Measurements from ENCODE around the gene SLC25A11. TPM values are rescaled to one million over a fixed set of nuclear protein-coding genes. Genes with fewer than 3 reads are reported as not detected.
A peak's percentile ranks its signal among the peaks of the same experiment; 100 is the strongest.
"Not testable (repeated sequence)": the region's sequence is repeated elsewhere in the genome, so short reads cannot be mapped to it uniquely, and the experiment has no call there.

Gene SLC25A11
- total RNA-seq, 1 donor from 2014 or later: 72.2 TPM

GRCh38 chr17:4934173-4934979 lies 5.5 kb downstream of the SLC25A11 start:
- DNase-seq: no peak
- peaks cover 7% of the 10 kb centered on the region for H3K4me1 Mint-ChIP-seq (ENCODE audit: low read depth, unreplicated experiment)
- peaks cover 11% of the 10 kb centered on the region for H3K27me3 Mint-ChIP-seq (ENCODE audit: unreplicated experiment)
- H3K9me3 Mint-ChIP-seq (ENCODE audit: unreplicated experiment): peaks cover 5% of the 10 kb centered on the region
- H3K4me3 Mint-ChIP-seq (ENCODE audit: unreplicated experiment): no peak overlapping the region
- no peak overlapping the region for H3K27ac Mint-ChIP-seq (ENCODE audit: unreplicated experiment)
- TF ChIP-seq, protein P1, sequence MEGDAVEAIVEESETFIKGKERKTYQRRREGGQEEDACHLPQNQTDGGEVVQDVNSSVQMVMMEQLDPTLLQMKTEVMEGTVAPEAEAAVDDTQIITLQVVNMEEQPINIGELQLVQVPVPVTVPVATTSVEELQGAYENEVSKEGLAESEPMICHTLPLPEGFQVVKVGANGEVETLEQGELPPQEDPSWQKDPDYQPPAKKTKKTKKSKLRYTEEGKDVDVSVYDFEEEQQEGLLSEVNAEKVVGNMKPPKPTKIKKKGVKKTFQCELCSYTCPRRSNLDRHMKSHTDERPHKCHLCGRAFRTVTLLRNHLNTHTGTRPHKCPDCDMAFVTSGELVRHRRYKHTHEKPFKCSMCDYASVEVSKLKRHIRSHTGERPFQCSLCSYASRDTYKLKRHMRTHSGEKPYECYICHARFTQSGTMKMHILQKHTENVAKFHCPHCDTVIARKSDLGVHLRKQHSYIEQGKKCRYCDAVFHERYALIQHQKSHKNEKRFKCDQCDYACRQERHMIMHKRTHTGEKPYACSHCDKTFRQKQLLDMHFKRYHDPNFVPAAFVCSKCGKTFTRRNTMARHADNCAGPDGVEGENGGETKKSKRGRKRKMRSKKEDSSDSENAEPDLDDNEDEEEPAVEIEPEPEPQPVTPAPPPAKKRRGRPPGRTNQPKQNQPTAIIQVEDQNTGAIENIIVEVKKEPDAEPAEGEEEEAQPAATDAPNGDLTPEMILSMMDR (IDR thresholded peaks at IDR 0.05; ENCODE audit: partially characterized antibody, unreplicated experiment): no peak
- peaks cover 4% of the 10 kb centered on the region for H3K36me3 Mint-ChIP-seq (ENCODE audit: unreplicated experiment)

DNA sequence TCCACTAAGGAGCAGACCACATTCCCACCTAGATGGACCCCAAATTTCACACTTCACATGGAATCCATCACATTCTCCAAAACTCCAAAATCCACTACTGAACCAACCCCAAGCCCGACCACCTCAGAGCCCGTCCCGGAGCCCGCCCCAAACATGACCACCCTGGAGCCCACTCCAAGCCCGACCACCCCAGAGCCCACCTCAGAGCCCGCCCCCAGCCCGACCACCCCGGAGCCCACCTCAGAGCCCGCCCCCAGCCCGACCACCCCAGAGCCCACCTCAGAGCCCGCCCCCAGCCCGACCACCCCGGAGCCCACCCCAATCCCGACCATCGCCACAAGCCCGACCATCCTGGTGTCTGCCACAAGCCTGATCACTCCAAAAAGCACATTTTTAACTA lies 6.2 kb downstream of the SLC25A11 start:
- no peak overlapping the region for H3K27ac Mint-ChIP-seq (ENCODE audit: unreplicated experiment)
- peaks cover 4% of the 10 kb centered on the region for H3K9me3 Mint-ChIP-seq (ENCODE audit: unreplicated experiment)
- peaks cover 5% of the 10 kb centered on the region for H3K4me1 Mint-ChIP-seq (ENCODE audit: low read depth, unreplicated experiment)
- TF ChIP-seq, protein P1 (IDR thresholded peaks at IDR 0.05; ENCODE audit: partially characterized antibody, unreplicated experiment): no peak
- DNase-seq: no peak
- peaks cover 8% of the 10 kb centered on the region for H3K36me3 Mint-ChIP-seq (ENCODE audit: unreplicated experiment)
- H3K4me3 Mint-ChIP-seq (ENCODE audit: unreplicated experiment): no peak overlapping the region
- peaks cover 9% of the 10 kb centered on the region for H3K27me3 Mint-ChIP-seq (ENCODE audit: unreplicated experiment)

GRCh38 chr17:4932756-4933155 lies 7.1 kb downstream of the SLC25A11 start:
- peaks cover 8% of the 10 kb centered on the region for H3K27me3 Mint-ChIP-seq (ENCODE audit: unreplicated experiment)
- H3K9me3 Mint-ChIP-seq (ENCODE audit: unreplicated experiment): peaks cover 4% of the 10 kb centered on the region
- DNase-seq: no peak
- no peak overlapping the region for H3K27ac Mint-ChIP-seq (ENCODE audit: unreplicated experiment)
- peaks cover 8% of the 10 kb centered on the region for H3K36me3 Mint-ChIP-seq (ENCODE audit: unreplicated experiment)
- H3K4me3 Mint-ChIP-seq (ENCODE audit: unreplicated experiment): no peak overlapping the region
- no peaks in the 10 kb centered on the region for H3K4me1 Mint-ChIP-seq (ENCODE audit: low read depth, unreplicated experiment)
- TF ChIP-seq, protein P1 (IDR thresholded peaks at IDR 0.05; ENCODE audit: partially characterized antibody, unreplicated experiment): no peak

GRCh38 chr17:4931963-4932362 lies 7.9 kb downstream of the SLC25A11 start, which contains the start of gene GP1BA:
TSS of gene GP1BA (plus strand) at chr17:4932277. CDS start at chr17:4932605, 328 bp downstream.
- Mint-ChIP-seq H3K9me3 (ENCODE audit: unreplicated experiment) (peaks cover 4% of the 10 kb centered on the region), H3K4me3 (ENCODE audit: unreplicated experiment) (peak within 1 kb of the TSS; percentile 26), H3K27ac (ENCODE audit: unreplicated experiment) (peak within 1 kb of the TSS; percentile 64), H3K27me3 (ENCODE audit: unreplicated experiment) (peaks cover 8% of the 10 kb centered on the region), H3K36me3 (ENCODE audit: unreplicated experiment) (peaks cover 8% of the 10 kb centered on the region), H3K4me1 (ENCODE audit: low read depth, unreplicated experiment) (no peaks in the 10 kb centered on the region)
- TF ChIP-seq, protein P1 (IDR thresholded peaks at IDR 0.05; ENCODE audit: partially characterized antibody, unreplicated experiment): no peak
- DNase-seq: no peak

DNA sequence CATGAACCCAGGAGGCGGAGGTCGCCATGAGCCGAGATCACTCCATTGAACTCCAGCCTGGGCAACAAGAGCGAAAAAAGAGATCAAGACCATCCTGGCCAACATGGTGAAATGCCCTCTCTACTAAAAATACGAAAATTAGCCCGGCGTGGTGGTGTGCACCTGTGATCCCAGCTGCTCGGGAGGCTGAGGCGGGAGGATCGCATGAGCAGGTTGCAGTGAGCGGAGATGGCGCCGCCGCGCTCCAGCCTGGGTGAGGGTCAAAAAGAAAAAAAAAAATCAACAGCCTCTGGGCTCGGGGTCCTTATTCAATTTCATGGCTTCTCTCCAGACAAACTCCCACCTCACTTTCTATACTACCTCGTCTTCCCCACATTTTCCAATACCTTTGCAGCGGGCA lies 11.0 kb downstream of the SLC25A11 start:
- DNase-seq: no peak

DNA sequence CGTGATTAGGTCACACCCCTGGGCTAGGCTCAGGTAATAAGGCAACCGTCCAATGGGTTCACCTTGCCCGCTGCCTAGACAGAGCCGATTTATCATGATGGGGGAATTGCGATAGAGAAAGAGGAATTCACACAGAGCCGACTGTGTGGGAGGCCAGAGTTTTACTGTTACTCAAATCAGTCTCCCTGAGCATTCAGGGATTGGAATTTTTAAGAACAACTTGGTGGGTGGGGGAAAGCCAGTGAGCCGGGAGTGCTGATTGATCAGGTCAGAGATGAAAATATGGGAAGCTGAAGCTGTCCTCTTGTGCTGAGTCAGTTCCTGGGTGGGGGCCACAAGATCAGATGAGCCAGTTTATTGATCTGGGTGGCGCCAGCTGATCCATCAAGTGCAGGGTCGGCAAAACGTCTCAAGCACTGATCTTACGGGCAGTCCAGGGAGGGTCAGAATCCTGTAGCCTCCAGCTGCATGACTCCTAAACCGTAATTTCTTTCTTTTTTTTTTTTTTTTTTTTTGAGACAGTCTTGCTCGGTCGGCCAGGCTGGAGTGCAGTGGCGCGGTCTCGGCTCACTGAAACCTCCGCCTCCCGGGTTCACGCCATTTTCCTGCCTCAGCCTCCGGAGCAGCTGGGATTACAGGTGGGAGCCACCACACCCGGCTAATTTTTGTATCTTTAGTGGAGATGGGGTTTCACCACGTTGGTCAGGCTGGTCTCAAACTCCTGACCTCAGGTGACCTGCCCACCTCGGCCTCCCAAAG lies 13.1 kb downstream of the SLC25A11 start:
- H3K36me3 Mint-ChIP-seq (ENCODE audit: unreplicated experiment); H3K27me3 Mint-ChIP-seq (ENCODE audit: unreplicated experiment): not testable (repeated sequence)

More for the DNA sequence above, 11.0 kb downstream of the SLC25A11 start:
- peaks cover 8% of the 10 kb centered on the region for H3K27me3 Mint-ChIP-seq (ENCODE audit: unreplicated experiment)
- TF ChIP-seq, protein P1 (IDR thresholded peaks at IDR 0.05; ENCODE audit: partially characterized antibody, unreplicated experiment): no peak
- no peaks in the 10 kb centered on the region for H3K4me1 Mint-ChIP-seq (ENCODE audit: low read depth, unreplicated experiment)
- H3K9me3 Mint-ChIP-seq (ENCODE audit: unreplicated experiment): peaks cover 3% of the 10 kb centered on the region
- peaks cover 8% of the 10 kb centered on the region for H3K36me3 Mint-ChIP-seq (ENCODE audit: unreplicated experiment)
- H3K4me3 Mint-ChIP-seq (ENCODE audit: unreplicated experiment): no peak overlapping the region
- no peak overlapping the region for H3K27ac Mint-ChIP-seq (ENCODE audit: unreplicated experiment)

More for the DNA sequence above, 13.1 kb downstream of the SLC25A11 start:
- not testable (repeated sequence) for DNase-seq; H3K4me1 Mint-ChIP-seq (ENCODE audit: low read depth, unreplicated experiment); H3K27ac Mint-ChIP-seq (ENCODE audit: unreplicated experiment); H3K9me3 Mint-ChIP-seq (ENCODE audit: unreplicated experiment)
- H3K4me3 Mint-ChIP-seq (ENCODE audit: unreplicated experiment): peak overlapping the region; percentile 9
